HG03159 (cell line): Measurements from ENCODE around the gene CDC42.

Experiments
- ATAC-seq: cut with Tn5 transposase; IDR thresholded peaks from one replicate; pipeline ENCODE4 v1.9.1; 2021; ENCODE audit warnings: mild to moderate bottlenecking, moderate library complexity; ENCODE audit not compliant: unreplicated experiment

CDC42 gene

DNA sequence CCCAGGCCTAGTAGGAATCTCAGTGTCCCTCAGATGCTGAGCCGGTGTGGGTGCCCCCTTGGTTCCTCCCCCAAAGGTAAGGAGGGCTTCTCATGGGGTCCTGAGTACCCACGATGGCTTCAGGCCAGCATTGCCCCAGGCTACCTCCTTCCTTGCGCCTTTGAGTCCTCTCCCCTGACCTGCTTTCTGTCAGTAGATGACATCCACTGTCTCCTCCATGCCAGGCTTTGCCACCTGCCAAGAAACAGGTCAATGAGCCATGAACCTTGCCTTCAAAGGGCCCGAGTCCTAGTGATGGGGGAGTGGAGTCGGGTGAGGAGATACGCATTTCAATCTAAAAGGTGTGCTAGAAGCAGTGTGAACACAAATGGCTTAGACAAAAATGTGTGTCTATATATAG lies 74.7 kb downstream of the CDC42 start:
- ATAC-seq: no peak

DNA sequence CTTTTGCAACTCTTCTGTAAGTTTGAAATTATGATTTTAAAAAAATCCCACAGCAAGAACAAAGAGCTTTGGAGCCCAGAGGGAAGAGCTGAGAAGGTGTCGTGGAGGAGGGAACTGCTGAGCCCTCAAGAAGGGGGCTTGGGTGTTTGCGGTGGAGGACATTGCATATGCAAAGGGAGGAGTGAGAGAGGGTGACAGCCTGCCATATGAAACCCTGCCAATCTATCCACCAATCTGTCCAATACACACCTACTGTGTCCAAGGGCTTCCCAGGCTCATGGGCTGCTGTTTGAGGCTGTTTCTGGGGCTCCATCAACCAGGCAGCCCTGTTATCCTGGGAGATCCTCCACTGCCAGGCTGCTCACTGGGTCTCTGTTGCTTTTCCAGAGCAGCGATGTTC lies 75.2 kb downstream of the CDC42 start:
- no peak for ATAC-seq

DNA sequence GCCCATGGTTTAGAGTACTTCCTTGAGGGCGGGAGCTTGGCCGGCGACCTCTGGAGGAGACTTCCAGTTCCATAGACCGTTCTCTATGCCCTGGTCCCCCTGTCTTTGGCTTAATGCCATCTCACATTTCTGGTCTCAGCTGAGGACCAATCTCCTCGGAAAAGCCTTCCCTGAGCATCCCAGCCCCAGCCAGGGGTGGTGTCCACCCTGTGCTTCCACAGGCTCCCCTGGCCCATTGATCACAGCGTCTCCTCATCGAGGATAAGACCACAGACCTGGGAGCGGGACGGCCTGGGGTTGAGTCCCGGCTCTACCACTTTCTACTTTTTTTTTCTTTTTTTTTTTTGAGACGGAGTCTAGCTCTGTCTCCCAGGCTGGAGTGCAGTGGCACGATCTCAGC lies 75.9 kb downstream of the CDC42 start:
- no peak for ATAC-seq

DNA sequence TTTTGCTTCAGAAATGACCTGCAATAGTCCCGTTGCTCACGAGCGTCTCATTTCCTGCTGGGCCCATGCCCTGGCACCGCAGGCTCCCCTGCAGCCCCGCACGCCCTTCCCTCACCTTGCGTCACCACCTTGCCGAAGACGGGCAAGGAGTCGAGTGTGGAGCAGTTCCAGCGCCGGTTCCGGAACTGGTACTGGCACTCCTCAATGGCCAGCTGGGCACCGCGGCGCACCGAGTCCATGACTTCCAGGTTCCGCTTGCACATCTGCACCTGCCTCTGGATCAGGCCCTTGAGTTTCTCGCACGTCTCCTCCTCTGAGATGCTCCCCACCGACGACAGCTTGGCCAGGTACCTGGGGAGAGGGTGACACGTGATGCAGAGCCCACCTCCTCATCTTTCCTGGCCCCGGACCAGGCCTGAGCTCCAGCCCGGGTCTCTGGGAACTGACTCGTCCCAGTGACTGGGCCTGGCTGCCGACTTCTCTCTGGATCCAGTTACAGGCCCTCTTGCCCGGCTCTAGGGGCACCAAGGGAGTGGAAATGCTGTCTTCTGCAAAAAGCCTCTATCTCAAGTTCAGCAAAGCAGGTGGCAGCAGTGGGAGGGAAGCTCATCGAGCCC lies 77.1 kb downstream of the CDC42 start:
- no peak for ATAC-seq

DNA sequence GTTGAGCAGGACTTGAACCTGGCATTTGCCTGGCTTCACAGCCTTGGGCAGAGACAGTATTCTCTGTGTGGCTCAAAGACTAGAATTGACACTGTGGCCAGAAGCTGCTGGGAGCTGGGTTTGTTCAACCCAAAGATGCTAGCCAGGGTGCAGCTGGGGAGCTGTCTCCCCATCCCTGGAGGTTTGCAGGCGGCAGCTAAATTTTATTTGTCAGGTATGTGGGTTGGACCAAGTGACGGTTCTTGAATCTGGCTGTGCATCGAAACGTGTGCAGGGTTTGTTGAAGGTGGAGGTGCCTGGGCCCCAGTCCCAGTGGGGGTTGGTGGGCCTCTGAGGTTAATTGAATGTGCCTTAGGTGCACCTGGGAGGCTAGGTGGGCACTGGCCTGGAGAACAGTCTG lies 78.6 kb downstream of the CDC42 start:
- no peak for ATAC-seq

DNA sequence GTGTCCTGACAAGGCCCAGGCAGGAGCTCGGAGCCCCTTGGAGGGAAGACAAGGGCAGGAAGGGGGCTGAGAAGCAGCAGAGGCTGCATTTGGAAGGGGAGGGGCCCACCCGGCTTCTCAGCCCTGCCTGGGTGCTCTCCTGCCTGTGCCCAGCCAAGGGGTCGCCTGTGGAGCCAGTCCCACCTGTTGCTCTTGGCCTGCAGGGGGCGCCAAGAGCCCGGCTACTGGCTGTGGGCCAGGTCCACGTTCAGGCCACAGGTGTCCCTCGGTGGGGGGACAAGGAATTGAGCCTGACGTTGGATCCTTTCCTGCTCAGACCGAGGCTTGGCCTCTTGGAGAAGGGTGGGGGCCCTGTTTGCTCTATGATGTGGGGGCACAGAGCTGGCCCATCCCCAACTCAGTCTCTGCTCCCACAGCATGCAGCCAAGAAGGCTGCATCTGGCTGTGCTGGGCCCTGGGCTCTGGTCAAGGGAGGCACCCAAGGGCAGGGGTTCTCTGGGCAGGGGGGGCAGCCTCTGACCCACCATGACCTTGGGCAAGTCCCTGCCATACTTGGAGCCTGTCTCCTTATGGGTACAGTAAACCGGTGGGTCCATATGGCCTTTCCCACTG lies 79.5 kb downstream of the CDC42 start:
- no peak for ATAC-seq

DNA sequence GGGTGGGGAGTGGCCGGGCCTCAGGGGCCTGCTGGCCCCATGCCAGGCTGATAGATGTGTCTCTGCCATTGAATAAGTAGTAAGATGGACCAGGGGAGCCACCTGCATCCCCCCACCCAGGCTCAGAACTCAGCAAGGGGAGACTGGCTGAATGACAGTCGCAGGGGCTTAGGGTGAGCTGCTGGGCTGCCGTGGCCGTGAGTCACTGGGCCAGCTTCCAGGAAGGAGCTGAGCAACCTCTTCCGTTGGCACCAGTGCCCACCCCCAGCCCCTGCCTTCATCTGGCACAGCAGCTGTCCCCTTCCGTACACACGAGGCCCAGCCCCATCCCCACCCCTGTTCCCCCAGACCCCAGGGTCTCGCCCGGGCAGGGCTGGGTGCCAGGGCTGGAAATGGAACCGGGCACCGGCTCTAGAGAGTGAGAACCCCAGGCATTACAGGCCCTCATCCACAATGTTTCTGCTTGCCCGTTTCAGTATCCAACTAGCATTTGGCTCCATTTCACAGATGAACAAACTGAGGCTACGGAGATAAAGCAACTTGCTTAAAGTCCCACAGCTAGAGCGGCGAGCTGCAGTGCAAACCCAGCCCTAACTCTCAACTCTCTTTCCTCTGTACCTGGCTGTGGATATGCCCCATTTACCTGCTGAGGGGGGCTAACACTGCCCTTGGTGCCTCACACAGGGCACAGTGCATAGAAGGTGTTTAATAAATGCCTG lies 80.2 kb downstream of the CDC42 start:
- no peak for ATAC-seq

DNA sequence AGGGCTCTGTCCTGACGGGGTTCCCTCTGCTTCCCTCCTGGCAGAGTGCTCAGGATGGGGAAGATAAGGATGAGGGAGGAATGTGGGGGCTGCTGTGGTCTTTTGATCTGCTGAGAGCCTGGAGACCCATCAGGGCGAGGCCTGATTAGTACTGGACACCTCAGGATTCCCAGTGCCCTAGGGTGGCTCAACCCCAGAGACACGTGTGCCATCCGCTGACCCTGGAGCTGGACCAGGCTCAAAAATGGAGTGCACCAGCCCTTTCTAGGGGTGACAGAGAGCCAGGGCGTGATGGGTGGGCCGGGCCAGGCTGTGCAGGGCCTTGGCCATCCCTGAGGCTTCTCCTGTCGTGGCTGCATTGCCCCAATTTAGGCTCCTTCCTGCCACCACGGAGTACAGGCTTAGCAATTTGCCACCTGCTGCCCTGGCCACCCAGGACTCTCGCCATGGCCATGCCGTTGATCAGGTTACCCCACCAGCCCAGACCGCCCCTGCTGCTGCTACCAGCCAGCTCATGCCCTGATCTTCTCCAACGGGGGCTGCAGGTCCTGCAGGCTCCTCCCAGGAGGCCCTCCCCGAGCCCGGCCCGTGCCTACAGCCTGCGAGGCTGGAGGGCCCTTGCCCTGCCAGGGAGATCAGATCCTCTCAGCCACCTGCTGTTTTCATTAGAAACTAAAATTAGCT lies 80.9 kb downstream of the CDC42 start:
- no peak for ATAC-seq

DNA sequence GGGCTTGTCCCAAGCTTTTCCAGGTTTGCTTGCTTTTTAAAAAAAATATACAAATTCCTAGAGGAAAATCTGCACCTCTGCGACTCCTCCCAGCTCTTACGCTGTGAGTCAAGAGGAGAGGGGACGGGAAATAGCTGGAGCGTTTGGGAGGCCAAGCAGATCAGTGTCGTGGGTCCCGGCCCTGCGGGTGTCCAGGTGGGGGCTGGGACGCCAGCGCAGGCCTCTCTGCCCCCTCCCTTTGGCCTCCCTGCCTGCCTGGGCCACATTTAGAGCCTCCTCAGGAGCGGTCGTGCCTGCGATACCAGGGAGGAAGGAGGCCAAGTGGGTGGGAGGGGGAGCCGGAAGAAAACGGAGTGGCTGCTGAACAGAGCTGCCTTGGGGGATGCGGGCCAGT lies 81.4 kb downstream of the CDC42 start:
- ATAC-seq: no peak

DNA sequence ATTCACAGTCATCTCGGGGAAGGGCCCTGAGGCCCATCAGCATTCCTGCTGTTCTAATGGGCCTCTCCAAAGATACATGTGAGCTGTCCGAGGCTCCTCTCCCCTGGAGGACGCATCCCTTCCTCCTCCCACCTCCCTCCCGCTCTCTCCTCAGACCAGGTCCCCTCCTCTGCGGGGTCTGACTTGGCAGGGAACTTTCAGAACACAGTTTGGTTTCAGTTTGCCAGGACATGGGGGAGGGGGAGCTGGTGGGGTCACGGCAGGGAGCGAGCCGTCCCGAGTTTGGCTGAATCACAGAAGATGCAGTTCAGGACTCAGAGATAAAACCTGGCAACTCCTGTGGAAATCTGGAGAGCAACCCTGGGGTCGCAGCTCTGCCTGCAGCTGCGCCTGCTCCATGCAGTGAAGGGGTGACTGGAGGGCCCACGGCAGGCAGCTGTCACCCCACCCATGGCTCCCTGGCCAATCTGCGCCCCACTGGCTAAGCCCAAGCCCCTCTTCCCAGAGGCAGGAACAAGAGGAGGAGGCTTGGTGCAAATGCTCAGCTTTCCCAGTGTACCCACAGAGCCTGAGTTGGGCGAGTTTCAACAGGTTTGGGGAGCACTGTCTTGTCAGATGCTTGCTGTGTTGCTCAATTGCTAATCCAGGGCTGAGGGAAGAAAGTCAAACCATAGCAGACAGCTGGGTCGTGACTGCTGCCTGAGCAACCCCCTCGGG lies 84.7 kb downstream of the CDC42 start:
- no peak for ATAC-seq

DNA sequence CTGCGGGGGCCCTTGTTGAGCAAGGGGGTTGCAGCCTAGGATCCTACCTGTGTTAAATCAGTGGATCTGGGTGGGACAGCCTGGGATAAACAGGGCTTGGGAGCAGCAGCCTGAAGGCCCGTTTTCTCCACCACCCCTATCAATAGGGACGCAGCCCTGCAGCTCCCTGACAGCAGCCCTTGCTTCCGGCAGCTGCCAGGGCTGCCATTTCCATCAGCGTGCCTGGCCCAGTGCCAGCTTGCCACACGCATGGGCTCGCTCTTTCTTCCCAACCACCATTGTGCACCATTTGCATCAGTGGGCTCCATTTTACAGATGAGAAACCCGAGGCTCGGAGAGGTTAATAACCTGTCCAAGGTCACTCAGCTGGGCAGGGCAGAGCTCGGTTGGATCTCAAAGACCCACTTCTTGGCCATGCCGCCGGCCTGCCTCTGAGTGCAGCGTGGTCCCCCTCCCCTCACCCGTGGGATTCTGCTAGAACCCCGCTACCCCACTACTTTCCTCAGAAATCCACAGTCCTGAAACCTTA lies 86.6 kb downstream of the CDC42 start:
- no peak for ATAC-seq

DNA sequence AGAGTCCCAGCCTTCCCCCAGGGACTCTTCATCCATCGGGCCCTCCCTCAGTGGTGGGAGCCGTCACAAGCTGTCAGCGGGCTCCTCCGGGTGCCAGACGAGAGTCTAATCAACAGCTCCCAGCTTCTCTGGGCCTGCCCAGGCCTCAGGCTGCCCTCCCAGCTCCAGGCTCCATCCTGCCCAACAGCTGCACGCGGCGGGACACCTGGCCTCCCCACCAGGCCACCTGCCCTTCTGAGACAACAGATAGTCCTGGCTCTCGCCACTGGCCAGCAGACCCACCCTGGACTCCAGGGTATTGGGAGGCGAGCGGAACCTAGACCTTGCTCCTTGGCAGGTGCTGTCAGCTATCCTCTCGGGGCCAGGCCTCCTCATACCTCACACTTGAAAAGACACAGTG lies 87.3 kb downstream of the CDC42 start:
- no peak for ATAC-seq
